Renal cortex interstitium (tissue), 11 donors: ENCODE results near the gene SCFD2. TPM values are rescaled to one million over a fixed set of nuclear protein-coding genes. Genes with fewer than 3 reads are reported as not detected.
A peak's percentile ranks its signal among the peaks of the same experiment; 100 is the strongest.

Experiments used
- DNase-seq, 11 donors: peaks; one replicate each; pipeline ENCODE4 v3.0.0-alpha.2; 2013; ENCODE audit warnings: low read depth in 9 of 11, low spot score in 4 of 11; ENCODE audit errors: extremely low read depth in 1 of 11
- polyA plus RNA-seq, 3 donors: library from polyadenylated mRNA; unstranded; fragments of 120-200 nt; gene quantifications; one replicate each; pipeline ENCODE4 v1.2.1, GENCODE V29; 2013; ENCODE audit not compliant: insufficient read length in 3 of 3

SCFD2 gene
- polyA plus RNA-seq, 3 donors = 12.0 to 13.7 (median 13.5) TPM

GRCh38 chr4:52903273-52903672, 462.6 kb downstream of the SCFD2 start:
- DNase-seq = no peak

GRCh38 chr4:52894443-52894842, 471.4 kb downstream of the SCFD2 start:
- DNase-seq = no peak

DNA sequence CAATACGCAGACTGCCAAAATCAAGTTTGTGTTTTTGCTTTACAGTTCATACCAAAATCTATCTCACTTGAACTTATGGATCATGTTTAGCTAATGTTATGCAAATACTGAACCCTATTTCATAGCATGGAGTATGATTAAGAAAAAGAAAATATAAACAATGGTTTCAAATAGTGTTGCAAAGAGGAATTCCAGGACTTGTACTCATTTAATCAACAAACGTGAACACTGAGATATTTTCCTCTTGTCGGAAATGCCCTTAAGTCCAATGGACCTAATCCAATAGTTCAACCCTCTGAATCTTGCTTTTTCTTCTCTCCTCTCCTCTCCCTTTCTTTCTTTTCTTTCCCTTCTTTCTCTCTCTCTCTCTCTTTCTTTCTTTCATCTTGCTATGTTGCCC, 473.0 kb downstream of the SCFD2 start:
- no peak for DNase-seq

DNA sequence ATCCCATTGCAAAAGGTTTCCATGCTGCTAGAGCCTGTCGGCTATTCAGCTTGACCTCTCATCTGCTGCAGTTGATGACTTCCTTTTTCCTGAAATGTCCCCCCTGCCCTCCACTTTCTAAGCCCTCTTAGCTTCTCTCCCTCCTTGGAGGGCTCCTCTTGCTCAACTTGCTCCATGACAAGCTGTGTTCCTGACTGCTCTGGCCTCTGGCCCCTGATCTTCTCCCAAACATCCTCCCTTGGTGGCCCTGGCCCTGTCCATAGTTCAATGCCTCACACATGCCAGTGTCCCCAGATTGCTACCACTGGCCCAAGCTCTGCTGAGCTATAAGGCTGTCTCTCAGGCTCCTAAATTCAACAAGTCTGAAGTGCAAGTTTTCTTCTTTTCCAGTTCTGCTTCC, 474.1 kb downstream of the SCFD2 start:
- no peak for DNase-seq

DNA sequence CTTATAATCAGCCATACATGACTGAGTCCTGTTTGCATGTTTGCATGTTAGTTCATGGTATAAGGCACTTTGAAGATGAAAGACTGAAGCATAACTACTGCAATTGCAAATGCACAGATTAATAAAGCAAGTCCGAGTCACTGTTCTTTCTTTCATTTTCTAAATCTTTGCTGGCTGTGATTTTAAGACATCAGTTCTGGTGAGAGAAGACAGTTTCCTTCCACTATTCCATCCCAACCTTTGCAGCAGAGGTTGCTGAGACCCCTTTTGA, 475.4 kb downstream of the SCFD2 start:
- no peak for DNase-seq

GRCh38 chr4:52889778-52890520, 475.9 kb downstream of the SCFD2 start:
- no peak for DNase-seq

DNA sequence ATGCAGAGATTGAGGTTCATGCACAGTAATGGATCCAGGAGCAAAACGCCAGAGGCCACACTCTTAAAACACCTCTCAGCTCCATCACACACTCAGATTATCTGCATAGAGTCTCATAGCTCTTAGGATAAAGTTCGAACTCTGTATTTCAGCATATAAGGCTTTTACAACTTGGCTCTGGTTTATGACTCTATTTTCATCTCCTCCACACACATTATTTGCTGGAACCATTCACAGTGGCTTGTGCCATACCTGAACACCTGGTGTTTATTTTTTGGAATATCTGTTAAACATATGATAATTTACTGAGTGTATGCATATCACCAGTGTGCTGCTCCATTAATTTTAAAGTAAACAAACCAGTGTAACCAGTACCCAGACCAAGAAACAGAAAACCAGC, 476.5 kb downstream of the SCFD2 start:
- DNase-seq = no peak

DNA sequence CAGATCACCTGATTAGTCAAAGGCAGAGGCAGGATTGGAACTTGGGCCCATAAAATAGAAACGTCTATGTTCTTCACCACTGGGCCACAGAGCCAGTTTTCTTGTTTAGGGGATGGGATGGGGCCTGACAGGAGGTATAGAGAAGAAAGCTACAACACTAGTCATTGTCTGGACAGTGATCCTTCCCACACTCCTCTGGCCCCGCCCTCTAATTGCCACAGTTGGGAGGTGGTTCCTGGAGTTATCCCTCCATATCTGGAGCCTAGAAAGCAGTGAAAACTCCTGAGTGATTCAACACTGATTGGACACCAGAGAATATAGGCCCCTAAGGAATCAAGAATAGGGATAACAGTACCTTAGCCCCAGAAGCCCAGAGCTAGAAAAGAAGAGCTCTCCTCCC, 480.9 kb downstream of the SCFD2 start:
- no peak for DNase-seq

GRCh38 chr4:52883707-52884669, 481.9 kb downstream of the SCFD2 start:
- DNase-seq = no peak

DNA sequence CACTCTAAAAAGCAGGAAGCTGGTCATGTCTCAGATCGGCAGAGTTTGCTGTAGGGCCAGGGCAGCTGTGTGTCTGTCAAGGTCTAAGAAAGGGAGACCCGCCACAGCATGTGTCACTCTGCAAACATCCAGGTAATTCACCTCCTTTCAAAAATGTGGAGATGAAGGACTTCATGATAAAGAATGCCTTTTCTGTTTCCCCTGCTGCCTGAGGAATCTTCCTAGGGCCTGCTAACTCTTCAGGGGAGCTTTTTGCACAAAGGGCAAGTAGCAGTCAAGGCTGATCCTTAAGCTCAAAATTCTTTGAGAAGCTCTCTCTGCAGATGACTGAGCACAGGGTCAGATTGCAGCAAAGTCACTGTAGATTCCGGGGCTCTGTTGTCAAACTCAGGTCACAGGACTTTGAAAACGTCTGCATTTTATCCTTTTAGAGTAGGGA, 482.7 kb downstream of the SCFD2 start:
- DNase-seq = no peak

DNA sequence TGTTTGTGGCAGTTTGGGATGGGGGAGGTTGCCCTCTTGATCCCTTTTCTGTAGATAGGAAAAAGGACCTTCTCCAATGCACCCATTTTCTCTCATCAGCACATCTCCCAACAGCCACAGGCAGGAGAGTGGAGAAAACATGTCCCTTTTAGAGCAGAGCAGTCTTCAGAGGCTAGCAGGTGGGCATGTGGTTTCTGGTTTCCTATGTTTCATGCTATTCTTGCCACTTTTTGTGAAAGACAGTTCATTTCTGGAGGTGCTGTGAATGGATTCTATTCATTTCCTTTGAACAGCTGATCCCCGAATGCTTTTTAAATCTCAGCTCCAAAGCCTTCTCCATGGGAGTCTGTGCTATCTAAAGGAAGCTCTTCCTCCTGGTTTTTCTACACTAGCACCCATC, 484.9 kb downstream of the SCFD2 start:
- DNase-seq = no peak

DNA sequence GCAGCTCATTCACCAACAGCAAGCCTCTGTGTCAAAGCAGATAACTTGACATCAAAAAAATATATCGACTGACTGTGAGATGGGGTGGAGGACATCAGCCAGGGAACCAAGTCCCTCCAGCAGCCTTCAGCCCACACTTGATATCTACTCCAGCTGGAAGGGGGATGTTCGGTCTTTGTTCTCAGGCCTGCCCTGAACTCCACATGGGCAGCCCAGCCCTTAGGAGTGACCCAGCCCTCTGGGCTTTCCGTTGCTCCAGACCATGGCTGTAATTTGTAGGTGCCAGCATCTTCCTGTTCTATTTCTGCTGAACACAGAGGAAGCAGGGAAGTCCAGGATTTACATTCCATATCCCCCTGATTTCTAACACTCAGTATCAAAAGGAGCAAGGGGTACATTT, 486.4 kb downstream of the SCFD2 start:
- DNase-seq = no peak

DNA sequence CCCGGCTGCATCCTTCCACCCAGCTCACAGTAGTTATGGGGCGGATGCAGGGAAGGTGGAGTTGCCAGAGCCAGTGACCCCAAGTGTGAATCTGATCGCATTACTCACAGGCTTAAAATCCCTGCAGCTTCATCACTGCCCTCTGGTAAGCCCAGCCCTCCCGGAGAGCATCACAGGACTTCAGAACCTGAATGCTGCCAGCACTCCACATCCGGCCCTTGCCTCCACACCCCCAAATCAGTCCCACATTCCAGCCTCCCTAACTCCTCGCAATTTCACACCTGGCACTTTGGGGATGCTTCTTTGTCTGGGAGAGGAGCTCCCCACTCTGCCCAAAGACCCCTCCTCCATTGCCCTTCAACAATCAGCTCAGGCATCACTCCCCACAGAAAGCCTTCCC, 488.2 kb downstream of the SCFD2 start:
- no peak for DNase-seq

DNA sequence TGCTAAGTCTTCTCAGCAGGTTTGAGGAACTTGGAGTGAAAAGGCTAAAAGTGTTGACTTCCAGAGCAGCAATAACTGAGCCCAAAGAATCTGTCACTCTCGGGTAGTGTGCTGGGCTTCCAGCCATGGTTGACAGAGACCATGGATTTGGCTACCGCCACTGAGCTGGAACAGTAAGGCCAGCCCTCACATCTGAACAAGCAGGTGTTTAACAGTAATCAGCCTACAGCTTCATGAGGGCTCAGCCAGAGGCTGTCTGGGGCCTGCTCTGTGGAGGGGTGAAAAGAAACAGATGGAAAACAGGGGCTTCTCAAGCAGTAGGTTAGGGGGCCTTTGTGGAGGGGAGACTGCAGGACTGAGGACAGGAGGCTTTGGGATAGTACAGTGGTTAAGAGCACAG, 488.8 kb downstream of the SCFD2 start:
- no peak for DNase-seq

- DNase-seq = no peak
Measured at GRCh38 chr4:52876069-52876468, 489.8 kb downstream of the SCFD2 start.

GRCh38 chr4:52874948-52875347, 490.9 kb downstream of the SCFD2 start:
- no peak for DNase-seq

- peak in 1 of 11 donors; percentile 39 for DNase-seq
Measured at GRCh38 chr4:52873861-52874343, 492.0 kb downstream of the SCFD2 start.

DNA sequence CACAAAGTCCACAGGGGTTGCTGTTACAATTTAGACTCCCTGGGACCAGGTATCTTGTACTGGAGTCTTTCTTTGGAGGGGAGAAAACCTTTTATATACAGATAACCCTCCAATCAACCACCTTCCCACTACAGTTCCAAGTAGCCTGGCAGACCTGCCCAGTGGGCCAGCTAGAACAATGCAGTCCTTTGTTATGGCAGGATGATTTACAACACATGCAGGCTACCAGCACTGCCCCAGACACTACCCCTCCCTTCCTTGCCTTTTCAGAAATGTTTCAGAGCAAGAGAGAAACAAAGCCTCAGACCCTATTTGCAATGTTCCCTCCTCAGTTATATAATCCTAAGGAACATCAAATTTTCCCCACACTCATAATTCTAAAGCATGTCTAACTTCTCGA, 492.7 kb downstream of the SCFD2 start:
- no peak for DNase-seq

GRCh38 chr4:52870225-52870624, 495.6 kb downstream of the SCFD2 start:
- DNase-seq = no peak

DNA sequence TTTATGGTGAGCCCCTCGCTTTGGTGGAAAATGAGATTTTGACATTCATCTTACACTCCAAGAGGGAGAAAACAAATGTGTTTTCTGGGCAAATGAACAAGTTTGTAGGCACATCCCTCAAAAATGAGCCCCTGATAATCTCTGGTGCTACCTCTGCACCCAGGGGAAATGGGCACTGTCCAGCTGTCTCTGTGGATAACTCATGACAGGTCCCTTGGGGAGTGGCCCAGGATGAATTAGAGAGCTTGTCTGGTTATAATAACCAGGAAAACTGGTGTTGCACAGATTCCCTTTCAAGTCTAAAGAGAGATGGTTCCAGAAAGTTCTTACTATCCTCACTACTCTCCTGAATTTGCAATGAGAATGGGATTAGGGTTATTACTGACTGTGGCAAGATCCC, 496.2 kb downstream of the SCFD2 start:
- DNase-seq = no peak
